ENCODE data around the gene HEBP2. TPM values are rescaled to one million over a fixed set of nuclear protein-coding genes. Genes with fewer than 3 reads are reported as not detected.
"Not testable (repeated sequence)": the region's sequence is repeated elsewhere in the genome, so short reads cannot be mapped to it uniquely, and the experiment has no call there.

HEBP2 gene
- total and polyA plus RNA-seq, 9 donors = 12.4 to 64.8 (median 44.3) TPM

- Histone ChIP-seq H3K27me3 (no peaks in the 10 kb centered on the region), H3K36me3 (no peaks in the 10 kb centered on the region), H3K9me3 (no peaks in the 10 kb centered on the region), H3K4me3 (no peak overlapping the region), H3K27ac (no peak overlapping the region), H3K4me1 (ENCODE audit: insufficient read depth) (no peaks in the 10 kb centered on the region)
- intact Hi-C loops (cut with DNase I) = loop anchor here in 1 of 4 donors (10.0 kb wide), 1 partner anchor 341 kb away; no protein-coding TSS in a partner anchor
- WGBS, 3 donors = 89 to 91% (median 90%) methylated on average over 48 of the region's 48 CpGs
- no peak for TF ChIP-seq EP300 (IDR thresholded peaks at IDR 0.05)
- TF ChIP-seq POLR2A (IDR thresholded peaks at IDR 0.05) = no peak
- TF ChIP-seq CTCF (IDR thresholded peaks at IDR 0.05) = no peak
- DNase-seq = no peak
Measured at GRCh38 chr6:138424004-138424904, 20.2 kb downstream of the HEBP2 start.

DNA sequence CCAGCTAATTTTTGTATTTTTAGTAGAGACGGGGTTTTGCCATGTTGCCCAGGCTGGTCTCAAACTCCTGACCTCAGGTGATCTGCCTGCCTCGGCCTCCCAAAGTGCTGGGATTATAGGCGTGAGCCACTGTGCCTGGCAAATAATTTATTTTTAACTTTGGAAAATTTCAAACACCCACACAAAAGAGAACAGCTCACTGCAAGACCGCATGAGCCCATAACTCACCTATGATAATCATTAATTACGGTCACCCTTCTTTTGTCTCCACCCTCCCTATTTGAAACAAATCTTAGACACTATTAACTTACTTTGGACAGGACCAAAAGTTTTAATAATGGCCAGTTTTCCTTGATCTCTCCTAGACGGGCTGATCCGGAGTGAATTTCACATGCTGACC is 21.2 kb downstream of the HEBP2 start:
- WGBS, 3 donors = 89 to 92% (median 89%) methylated on average over 7 of the region's 7 CpGs
- DNase-seq; H3K27me3 ChIP-seq; H3K27ac ChIP-seq; H3K9me3 ChIP-seq; H3K36me3 ChIP-seq; H3K4me1 ChIP-seq (ENCODE audit: insufficient read depth); H3K4me3 ChIP-seq: not testable (repeated sequence)
- intact Hi-C loops (cut with DNase I) = loop anchor here in 1 of 4 donors (10.0 kb wide), 1 partner anchor 340 kb away; no protein-coding TSS in a partner anchor

- Histone ChIP-seq H3K27me3 (no peaks in the 10 kb centered on the region), H3K4me3 (no peak overlapping the region), H3K4me1 (ENCODE audit: insufficient read depth) (no peaks in the 10 kb centered on the region), H3K36me3 (no peaks in the 10 kb centered on the region), H3K9me3 (no peaks in the 10 kb centered on the region), H3K27ac (no peak overlapping the region)
- DNase-seq = no peak
- TF ChIP-seq EP300 (IDR thresholded peaks at IDR 0.05) (no peak), CTCF (IDR thresholded peaks at IDR 0.05) (no peak), POLR2A (IDR thresholded peaks at IDR 0.05) (no peak)
- 86 to 90% (median 89%) methylated on average over 5 of the region's 5 CpGs for WGBS, 3 donors
- intact Hi-C loops (cut with DNase I) = loop anchor here in 1 of 4 donors (10.0 kb wide), 1 partner anchor 338 kb away; no protein-coding TSS in a partner anchor
Measured at GRCh38 chr6:138426500-138427123, 22.6 kb downstream of the HEBP2 start.

DNA sequence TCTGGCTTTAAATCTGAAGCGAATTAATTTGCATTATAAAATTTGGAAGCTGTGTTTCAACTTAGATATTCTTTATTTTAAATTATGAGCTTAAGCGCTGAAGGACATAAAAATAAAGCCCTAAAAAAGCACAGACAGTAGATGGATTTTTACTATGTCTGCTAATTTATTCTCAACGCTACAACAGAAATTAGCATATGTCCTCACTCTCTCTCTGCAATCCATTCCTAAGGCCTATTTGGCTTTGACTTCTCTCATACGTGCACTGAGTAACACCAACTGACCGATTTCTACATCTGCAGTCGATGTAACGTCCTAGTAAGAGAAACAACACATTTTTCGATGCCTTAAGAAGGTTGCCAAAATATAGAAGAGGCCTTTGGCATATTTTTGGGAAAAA is 23.7 kb downstream of the HEBP2 start:
- no peaks in the 10 kb centered on the region for H3K27me3 ChIP-seq
- H3K27ac ChIP-seq = no peak overlapping the region
- H3K36me3 ChIP-seq = no peaks in the 10 kb centered on the region
- H3K9me3 ChIP-seq = no peaks in the 10 kb centered on the region
- H3K4me3 ChIP-seq = no peak overlapping the region
- H3K4me1 ChIP-seq (ENCODE audit: insufficient read depth) = no peaks in the 10 kb centered on the region
- TF ChIP-seq EP300 (IDR thresholded peaks at IDR 0.05) = no peak
- no peak for TF ChIP-seq POLR2A (IDR thresholded peaks at IDR 0.05)
- TF ChIP-seq CTCF (IDR thresholded peaks at IDR 0.05) = no peak
- WGBS, 3 donors = 84 to 87% (median 85%) methylated on average over 8 of the region's 8 CpGs
- DNase-seq = no peak
- intact Hi-C loops (cut with DNase I) = loop anchor here in 1 of 4 donors (10.0 kb wide), 1 partner anchor 337 kb away; no protein-coding TSS in a partner anchor

Measured in ovary (tissue), 9 donors.